ENCODE results near the gene CNOT6. TPM values are rescaled to one million over a fixed set of nuclear protein-coding genes. Genes with fewer than 3 reads are reported as not detected.

CNOT6 gene
- polyA plus RNA-seq, 1 donor: 23.0 TPM

DNA sequence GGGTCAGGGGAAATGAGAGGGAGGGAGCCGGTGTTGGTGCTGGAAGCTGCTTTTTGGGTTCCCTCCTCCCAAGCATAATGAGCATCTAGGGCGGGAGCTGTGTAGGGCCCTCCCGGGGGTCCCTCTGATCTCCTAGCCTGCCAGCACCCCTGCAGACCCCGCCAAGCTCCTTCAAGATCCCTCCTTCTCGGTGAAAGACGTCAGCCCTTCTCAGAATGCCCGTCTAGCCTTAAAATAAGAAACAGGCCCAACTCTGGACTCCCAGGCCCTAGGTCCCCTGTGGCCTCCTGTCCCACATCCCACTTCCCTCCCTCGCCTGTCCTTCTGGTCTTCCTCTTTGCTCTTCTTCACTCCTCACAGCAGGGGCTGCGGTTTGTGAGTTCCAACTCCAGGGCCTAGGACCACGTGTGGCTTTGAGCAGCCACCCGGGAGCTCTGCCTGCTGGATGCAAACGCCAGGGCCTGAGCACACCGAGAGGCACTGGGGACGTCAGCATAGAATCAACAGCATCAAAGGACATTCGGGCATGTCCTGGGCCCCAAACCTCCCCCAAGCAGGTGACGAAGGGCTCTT, 105.9 kb downstream of the CNOT6 start:
- no peak for DNase-seq (ENCODE audit: low read depth)

DNA sequence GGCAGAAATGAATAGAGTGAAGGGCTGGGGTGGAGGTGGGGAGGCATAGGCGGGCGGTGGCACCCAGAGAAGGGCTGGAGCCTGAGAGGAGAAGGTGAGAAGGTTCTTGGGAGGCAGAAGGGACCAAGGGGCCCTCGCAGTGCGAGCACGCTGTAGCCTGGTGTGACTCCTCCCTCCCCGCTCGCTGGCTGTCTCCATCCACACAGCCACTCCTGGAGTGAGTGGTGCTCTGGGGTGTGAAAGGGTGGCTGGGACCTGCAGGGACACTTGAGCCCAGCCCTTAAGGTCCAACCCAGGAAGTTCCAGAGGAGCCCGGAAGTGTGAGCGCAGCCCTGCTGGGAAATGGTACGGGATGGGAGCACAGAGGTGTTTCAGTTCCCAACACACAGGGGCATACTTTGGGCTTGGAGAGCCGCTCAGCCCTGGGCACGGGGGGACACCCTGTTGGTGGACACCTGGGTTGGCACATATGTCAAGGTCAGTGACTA, 106.4 kb downstream of the CNOT6 start:
- no peak for DNase-seq (ENCODE audit: low read depth)

DNA sequence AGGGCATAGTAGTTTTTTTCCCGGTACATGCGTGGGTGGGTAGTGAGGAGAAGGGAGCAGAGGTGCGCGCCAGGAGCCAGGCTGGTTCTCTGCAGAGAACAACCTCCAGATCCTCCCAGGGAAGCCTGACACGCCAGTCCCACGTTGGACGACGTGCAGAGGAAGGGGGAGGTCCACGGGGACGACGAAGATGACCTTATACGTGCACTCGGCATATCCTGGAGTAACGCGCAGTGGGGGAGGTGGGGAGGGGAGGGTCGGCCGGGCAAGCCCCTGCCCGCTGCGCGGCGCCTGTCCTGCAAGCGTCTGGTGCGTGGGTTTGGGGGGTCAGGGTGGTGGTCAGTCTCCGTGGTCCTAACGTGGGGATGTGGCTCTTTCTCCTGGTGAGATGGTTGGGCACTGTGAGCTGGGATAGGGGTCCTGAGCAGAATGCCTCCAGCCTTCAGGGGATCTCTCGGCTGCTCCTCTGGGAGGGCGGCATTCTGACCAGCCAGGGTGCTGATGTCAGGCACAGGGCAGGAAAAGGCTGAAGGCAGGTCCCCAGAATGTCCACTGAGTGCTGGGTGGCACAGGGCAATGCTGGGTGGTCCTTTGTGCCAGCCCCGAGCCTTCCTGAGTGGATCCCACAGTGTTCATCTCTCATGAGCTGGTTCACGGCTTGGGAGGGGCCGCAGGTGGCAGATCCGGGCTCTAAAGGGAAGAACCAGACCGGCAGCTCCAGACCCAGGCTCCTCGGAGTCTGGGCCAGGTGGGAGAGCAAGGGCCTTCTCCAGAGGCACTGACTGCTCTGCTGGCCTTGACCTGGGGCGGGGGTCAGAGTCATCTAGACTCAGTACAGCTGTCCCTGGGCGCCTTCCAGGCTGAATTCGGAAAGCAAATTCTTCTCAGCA, 107.7 kb downstream of the CNOT6 start:
- no peak for DNase-seq (ENCODE audit: low read depth)

DNA sequence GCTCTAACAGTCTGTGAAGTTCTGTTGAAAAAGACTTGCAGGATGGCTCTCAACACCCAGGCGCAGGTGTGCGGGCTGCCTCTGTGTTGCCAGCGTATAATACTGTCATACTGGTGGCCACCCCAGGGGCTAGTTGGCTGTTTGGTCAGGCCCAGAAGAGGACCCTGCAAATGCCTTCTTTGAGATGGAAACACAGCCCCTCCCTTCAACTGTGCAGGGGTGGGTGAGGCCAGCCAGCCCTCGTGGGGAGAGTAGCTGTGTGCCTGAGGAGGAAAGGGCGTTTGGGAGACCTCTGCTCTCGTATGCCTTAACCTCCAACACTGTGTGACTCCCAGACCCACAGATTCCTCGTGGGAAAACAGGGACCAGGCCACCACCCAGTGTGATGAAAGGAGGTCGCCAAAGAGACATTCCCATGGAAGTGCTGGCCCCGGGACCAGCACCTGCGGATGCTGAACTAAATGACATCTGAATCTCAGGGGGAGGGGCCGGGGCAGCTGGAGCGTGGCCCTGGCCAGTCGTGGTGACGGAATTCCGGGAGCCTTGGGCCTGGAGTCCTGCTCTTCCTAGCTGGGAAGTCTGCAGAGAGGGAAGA, 108.4 kb downstream of the CNOT6 start:
- no peak for DNase-seq (ENCODE audit: low read depth)

DNA sequence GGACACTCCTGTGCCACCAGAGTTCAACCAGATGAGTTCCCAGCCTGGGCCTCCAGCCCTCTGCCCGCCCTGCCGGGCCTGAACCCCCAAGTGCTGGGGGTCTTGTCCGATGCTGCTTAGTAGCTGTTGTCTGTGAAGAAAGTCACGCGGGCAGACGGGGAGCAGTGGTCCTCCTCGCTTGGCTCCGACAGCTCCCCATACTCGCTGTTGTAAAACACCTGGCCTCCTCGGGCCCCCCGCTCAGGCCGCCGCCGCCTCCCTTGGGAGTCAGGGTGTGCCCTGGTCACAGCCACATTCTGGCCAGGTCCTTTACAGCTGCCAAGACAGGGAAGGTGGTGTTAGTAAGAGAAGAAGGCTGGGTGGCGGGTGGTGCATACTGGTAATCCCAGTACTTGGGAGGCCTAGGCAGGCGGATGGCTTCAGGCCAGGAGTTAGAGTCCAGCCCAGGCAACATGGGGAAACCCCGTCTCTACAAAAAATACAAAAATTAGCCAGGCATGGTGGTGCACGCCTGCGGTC, 109.0 kb downstream of the CNOT6 start:
- no peak for DNase-seq (ENCODE audit: low read depth)

DNA sequence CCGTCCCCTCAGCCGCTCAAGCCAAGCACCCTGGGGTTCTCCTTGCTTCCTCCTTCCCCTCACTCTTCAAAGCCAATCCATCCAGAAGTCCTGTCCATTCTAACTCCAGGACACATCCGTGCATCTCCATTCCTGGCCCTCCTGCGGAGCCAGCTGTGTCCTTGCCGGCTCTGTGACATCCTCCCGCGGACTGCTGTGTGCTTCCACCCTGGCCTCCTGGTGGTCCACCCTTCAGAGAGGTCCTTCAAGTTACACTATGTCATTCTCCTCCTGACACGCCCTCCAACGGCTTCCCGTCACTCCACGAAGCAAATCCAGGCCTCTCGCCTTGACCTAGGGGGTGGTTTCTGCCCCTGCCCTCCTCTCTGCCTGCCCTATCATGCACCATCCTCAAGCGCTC, 110.1 kb downstream of the CNOT6 start:
- no peak for DNase-seq (ENCODE audit: low read depth)

DNA sequence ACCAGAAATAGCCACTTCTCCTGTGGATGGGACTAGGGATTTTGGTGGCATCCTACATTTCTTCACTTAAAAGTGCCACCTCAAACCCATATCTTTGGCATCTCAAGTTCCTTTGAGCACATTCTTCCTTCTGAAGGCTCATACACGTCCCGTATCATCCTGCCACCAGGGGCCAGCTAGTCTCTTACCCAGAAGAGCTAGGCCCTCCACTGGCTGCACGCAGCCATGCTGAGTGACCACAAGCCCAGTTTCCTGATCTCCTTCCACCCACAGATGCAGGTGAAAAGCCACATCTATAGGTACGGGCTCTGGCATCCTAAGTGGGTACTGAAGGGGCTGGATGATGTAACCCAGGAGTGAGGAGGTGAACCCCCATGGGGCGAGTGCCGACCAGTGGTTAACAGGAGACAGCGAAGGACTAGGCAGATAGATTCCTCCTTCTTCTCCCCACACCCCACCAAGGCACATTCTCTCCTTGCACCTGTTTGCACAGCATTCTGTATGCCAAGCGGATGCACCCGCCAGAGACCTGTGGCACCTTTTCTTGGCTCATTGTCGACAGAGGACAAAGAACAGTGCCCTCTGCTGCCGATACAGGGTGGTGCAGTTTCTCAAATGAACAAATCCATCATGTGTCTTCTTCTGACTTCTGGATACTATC, 111.5 kb downstream of the CNOT6 start:
- DNase-seq (ENCODE audit: low read depth): no peak

DNA sequence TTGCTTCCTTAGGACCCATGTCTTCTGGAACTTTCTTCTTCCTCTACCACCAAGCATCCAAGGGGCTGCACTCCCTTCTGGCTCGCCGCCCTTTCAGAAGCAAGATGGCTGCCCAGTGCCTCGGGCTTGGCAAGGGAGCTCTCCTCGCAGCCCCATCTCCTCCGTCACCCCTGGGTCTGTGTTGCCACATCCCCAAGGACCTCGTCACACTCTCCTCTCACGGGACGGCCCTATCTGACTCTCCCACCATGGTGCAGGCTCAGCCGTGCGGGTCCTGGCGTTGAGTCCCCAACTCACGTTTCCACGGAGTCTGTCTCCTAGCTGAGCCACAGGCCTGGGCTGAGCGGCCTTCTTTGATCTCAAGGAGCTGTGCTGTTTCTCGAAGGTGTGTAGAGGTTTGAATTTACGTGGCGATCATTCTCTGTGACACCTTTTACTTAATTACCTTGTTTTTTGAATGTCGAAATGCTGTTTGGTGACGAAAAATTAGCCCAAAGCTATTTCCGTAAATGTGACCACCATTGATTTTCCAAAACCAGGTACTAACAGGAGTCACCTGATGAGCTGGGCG, 112.1 kb downstream of the CNOT6 start:
- no peak for DNase-seq (ENCODE audit: low read depth)

DNA sequence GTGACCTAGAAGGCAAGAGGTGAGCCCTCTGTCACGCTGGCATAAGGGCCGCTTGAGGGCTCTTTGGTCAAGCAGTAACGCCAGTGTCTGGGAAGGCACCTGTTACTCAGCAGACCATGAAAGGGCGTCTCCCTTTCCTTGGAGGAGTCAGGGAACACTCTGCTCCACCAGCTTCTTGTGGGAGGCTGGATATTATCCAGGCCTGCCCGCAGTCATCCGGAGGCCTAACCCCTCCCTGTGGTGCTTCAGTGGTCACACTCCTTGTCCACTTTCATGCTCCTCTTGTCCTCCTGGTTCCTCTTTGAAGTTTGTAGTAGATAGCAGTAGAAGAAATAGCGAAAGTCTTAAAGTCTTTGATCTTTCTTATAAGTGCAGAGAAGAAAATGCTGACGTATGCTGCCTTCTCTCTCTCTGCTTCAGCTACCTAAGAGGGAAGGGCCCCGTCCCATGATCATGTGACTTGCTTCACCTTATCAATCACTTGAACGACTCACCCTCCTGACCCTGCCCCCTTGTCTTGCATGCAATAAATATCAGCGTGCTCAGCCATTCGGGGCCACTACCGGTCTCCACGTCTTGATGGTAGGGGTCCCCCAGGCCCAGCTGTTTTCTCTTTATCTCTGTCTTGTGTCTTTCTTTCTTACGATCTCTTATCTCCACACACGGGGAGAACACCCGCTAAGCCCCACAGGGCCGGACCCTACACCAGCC, 113.8 kb downstream of the CNOT6 start:
- no peak for DNase-seq (ENCODE audit: low read depth)

DNA sequence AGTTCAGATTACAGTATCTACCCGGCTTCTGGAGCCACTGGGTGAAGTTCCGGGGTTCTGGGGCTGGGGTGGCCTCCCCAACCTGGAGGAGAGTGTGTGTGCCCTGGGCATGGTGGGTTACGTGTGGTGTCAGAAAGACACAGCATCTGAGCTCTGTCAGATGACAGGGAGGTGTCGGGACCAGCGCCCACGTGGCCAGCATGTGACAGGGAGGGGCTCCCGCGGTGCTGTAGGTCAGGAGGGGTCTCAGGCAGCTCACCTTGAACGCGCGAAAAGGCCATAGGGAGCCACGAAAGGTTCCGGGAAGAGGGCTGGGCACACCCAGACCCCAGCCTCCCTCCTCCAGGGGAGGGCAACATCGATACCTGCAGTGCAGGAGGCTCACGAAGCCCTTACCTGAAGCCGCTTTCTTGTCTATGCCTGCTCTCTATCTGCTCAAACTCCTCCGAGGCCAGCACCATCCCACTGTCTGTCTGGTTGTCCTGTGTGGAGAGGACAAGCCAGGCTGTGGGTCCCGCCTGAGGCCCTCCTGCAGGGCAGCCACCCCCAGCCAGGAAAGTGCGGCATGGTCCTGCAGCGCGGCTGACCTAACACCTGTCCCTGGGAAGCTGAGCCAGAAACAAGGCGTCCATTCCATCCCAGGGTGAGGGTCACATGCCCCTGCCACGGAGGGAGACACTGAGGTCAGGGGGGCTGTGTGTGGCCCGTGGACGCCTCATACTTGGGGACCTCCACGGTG, 114.6 kb downstream of the CNOT6 start:
- DNase-seq (ENCODE audit: low read depth): no peak

DNA sequence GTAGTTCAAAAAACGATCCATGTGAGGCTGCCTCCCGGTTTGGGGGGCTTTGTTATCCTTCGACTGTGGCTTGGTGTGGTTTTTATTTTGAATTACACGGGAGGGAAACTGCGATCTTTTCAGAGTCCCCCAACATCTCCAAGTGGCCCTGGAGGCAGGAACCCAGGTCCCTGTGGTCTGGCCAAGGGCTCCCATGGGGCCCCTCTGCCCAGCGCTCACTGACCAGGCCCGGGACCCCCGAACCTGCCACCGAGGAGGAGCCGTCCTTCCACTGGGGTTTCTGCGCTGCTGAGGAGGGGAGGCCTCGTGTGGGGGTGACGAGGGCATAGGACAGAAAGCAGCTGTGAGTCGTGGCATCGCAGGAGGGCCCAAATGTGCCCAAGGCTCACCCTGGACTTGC, 115.2 kb downstream of the CNOT6 start:
- no peak for DNase-seq (ENCODE audit: low read depth)

DNA sequence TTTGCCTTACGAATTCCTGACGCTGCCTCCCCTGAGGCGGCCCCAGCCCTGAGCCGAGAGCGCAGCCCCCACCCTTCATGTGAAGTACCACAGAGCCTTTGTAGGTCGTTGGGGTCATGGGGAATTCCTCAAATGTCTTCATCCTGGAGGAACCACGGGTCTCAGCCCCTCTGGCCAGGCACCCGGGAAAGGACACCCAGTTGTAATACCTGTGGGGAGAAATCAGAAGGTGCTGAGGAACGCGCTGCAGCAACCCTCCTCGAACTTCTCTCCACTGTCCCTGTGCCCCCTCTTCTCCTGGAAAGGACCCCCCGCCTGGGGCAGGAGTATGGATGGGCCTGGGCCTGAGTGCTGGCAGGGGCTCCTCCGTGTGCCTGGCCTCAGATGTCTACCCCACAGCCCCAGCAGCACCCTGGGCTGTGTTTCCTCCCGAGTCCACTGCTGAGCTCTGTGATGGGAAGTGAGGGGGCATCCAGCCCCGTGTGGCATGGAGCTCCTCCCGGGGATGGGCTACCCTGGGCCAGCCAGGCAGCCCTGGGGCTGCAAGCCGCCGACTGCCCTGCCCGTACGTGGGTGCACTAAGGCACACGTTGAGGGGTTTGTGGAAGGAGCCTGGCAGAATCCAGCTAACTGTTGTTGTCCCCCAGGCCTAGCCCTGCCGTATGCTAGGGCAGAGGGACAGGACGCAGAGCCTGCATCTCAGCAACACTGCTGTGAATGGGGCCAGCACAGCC, 115.8 kb downstream of the CNOT6 start:
- no peak for DNase-seq (ENCODE audit: low read depth)

DNA sequence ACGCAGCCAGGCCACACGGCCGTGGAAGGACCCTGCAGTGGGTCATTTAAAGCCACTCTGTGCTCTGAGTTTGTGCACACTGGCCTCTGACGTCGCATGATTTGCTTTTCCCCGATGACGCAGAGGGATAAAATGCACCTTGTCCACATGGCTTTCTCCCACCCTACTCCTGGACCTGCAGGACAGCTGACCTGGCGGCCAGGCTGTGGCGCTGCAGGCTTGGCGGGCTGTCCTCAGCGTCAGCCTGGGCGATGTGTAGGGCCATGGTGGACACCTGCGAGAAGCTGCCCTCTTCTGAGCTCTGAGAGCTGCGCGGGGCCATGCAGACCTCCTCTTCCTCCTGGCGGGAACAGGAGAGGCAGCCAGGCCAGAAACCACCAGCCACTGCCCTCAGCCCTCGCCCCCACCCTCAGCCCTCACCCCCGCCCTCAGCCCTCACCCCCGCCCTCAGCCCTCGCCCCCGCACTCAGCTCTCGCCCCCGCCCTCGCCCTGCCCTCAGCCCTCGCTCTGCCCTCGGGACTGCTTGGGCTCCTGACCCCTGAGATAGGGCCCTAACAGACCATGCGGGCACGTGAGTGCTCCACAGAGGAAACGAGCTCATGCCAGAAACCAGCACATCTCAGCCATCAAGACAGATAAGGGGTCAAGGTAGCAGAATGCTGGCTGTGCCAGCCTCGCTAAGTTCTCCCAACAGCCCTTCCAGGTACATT, 117.1 kb downstream of the CNOT6 start:
- no peak for DNase-seq (ENCODE audit: low read depth)

DNA sequence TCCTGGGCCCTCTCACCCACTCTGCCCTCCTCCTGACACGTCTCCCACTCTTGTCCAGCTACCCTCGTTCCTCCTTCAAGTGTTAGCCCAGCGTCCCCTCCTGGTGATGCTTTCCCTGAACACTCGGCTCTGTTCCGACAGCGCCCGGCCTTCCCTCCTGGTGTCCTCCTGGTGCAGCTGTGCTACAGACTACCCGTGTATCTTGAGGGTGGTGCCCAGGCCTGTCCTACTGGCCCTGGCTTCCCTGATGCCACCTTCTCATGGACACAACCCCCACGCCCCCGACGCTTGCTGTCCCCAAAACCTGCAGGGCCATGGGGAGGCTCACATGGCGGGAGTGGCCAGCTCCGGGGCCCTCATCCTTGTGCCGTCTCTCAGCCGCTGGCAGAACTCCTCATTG, 118.5 kb downstream of the CNOT6 start:
- DNase-seq (ENCODE audit: low read depth): no peak

DNA sequence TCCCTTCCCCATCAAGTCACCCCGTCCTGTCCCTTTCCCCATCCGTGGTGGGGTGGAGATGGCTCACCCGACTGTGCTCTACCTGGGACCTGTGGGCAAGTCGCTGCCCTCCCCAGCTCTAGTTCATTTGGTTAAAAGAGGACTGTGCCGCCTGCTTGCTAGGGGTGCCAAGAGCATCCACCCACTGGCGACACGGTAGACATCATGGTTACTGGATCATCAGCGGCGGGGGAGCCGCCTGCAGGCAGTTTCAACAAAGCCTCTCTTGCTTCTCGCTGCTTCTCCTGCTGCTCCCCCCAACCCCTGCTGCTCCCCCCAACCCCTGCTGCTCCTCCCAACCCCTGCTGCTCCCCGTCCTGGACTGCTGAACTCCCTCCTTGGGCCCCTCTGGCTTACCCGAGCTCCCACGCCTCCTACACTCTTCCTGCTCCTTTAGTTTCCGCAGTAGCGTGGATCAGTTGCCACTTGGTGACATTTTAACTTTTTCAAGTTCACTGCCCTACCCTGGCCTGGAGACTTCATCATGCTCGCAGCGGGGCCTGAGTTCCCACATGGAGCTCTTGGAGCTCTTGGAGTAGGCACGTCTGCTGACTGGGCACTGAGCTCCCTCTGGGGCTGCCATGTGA, 119.1 kb downstream of the CNOT6 start:
- DNase-seq (ENCODE audit: low read depth): no peak

DNA sequence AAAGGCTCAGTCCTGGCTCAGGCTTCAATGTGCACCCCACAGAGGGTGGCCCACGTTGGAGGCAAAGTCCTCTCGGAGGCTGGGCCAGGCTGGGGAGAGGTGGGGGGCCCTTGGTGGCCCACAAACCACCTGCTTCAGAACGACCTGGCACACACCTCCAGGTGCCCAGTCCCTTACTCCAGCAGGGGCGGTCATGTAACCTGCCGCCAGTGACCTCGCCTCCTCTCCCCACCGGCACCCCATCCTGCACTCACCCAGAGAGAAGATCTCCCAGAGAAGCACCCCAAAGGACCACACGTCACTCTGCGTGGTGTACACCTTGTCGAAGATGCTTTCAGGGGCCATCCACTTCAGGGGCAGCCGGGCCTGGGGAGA, 119.6 kb downstream of the CNOT6 start:
- no peak for DNase-seq (ENCODE audit: low read depth)

DNA sequence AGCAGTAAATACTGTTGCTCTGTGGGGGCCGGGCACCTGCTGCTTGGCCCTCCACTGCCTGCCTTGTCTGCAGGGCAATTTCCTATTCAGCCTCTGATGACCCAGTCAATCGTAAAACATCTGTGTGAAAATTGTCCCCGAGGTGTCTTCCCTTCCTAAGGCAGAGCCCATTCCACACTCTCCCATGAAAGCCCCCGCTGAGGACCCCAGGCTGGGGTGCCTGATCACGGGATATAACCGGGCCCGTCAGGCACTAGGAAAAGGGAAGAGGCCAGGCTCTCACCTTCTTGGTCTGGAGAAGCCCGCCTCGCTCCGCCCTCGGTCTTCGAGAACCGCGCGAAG, 124.3 kb downstream of the CNOT6 start:
- DNase-seq (ENCODE audit: low read depth): no peak

DNA sequence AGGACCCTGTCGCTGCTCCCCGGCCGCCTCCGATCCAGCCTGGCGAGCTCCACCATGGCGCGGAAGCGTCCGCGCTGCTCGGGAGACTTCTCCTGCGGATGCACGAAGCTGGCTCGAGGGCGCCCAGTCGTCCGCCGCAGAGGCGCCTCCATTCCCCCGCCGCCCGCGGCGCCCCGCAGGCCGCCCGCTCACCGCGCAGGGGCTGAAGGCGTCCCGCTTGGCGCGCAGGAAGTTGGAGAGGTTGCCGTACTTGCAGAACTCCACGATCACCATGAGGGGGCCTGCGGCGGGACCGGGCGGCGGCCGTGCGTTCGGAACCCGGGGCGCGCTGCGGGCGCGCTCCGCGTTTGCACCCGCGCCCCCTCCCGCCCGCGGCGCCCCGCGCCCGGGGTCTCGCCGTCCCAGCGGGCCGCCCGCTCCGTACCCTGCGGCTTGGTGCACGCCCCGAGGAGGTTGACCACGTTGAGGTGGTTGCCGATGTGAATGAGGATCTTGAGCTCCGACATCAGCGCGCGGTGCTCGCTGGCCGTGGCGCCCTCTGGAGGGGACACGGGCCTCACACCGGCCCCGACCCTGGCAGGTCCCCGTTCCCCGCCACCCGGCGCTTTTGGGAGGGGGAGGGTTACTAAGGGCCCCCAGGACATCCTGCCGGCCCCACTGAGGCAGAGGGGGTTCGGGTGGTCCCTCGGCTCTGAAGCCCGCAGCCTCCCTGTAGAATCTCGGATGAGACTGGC, 124.8 kb downstream of the CNOT6 start:
- no peak for DNase-seq (ENCODE audit: low read depth)
